LNCaP clone FGC (cell line): ENCODE results near the gene FOSL2.
"Not testable (repeated sequence)": the region's sequence is repeated elsewhere in the genome, so short reads cannot be mapped to it uniquely, and the experiment has no call there.

Source experiments
- DNase-seq: peaks from one replicate; pipeline ENCODE4 v3.0.0-alpha.2; 2011; ENCODE audit warnings: low read depth
- H3K4me3 ChIP-seq: 2 replicates; pipeline ENCODE4 v1.5.1; 2011; ENCODE audit warnings: mild to moderate bottlenecking, low read depth, low read length, control low read depth
- CTCF ChIP-seq: IDR thresholded peaks from 2 replicates; pipeline ENCODE4 v1.5.1; 2012; ENCODE audit warnings: mild to moderate bottlenecking; ENCODE audit not compliant: control insufficient read depth, insufficient read depth; ENCODE audit errors: extremely low read depth

FOSL2 gene

GRCh38 chr2:28366496-28367282 is 26.0 kb upstream of the FOSL2 start:
- no peak overlapping the region for H3K4me3 ChIP-seq
- DNase-seq = no peak
- no peak for TF ChIP-seq CTCF

- no peak overlapping the region for H3K4me3 ChIP-seq
- no peak for TF ChIP-seq CTCF
- no peak for DNase-seq
These were observed 24.8 kb upstream of the FOSL2 start for GRCh38 chr2:28367667-28368356.

- no peak overlapping the region for H3K4me3 ChIP-seq
- DNase-seq = no peak
- no peak for TF ChIP-seq CTCF
These were observed 24.3 kb upstream of the FOSL2 start for GRCh38 chr2:28368357-28368798.

GRCh38 chr2:28369358-28369757 is 23.3 kb upstream of the FOSL2 start:
- H3K4me3 ChIP-seq = no peak overlapping the region
- TF ChIP-seq CTCF = no peak
- DNase-seq = no peak

- H3K4me3 ChIP-seq = no peak overlapping the region
- TF ChIP-seq CTCF = no peak
- no peak for DNase-seq
These were observed 22.3 kb upstream of the FOSL2 start for GRCh38 chr2:28370354-28370753.

GRCh38 chr2:28371728-28372127 is 20.9 kb upstream of the FOSL2 start:
- DNase-seq = not testable (repeated sequence)

GRCh38 chr2:28373854-28374253 is 18.8 kb upstream of the FOSL2 start:
- H3K4me3 ChIP-seq = no peak overlapping the region
- no peak for DNase-seq
- TF ChIP-seq CTCF = no peak

More at GRCh38 chr2:28371728-28372127, 20.9 kb upstream of the FOSL2 start:
- H3K4me3 ChIP-seq = not testable (repeated sequence)
